Stimulated activated CD8-positive, alpha-beta memory T cell treated with anti-CD3 and anti-CD28 coated beads, Interleukin-4, amount 100 ng/mL, for 24 hours (primary cell): ENCODE data around the gene GNG4.
"Not testable (repeated sequence)": the region's sequence is repeated elsewhere in the genome, so short reads cannot be mapped to it uniquely, and the experiment has no call there.

Source experiments
- DNase-seq: peaks from one replicate; pipeline ENCODE4 v3.0.0-alpha.2; 2020; ENCODE audit warnings: low read depth

The GNG4 gene

DNA sequence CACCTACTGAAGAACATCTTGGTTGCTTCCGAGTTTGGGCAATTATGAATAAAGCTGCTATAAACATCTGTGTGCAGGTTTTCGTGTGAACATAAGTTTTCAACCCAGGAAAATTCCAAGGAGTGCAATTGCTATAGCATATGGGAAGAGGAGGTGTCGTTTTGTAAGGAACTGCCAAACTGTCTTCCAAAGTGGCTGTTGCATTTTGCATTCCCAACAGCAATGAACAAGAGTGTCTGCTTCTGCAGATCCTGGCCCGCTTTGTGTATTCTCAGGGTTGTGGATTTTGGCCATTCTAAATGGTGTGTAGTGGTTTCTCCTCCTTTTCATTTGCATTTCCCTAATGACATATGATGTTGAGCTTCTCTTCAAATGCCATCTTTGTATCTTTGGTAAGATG is 23.8 kb downstream of the GNG4 start:
- DNase-seq, result no peak

GRCh38 chr1:235625340-235625739 is 24.2 kb downstream of the GNG4 start:
- DNase-seq, result no peak

DNA sequence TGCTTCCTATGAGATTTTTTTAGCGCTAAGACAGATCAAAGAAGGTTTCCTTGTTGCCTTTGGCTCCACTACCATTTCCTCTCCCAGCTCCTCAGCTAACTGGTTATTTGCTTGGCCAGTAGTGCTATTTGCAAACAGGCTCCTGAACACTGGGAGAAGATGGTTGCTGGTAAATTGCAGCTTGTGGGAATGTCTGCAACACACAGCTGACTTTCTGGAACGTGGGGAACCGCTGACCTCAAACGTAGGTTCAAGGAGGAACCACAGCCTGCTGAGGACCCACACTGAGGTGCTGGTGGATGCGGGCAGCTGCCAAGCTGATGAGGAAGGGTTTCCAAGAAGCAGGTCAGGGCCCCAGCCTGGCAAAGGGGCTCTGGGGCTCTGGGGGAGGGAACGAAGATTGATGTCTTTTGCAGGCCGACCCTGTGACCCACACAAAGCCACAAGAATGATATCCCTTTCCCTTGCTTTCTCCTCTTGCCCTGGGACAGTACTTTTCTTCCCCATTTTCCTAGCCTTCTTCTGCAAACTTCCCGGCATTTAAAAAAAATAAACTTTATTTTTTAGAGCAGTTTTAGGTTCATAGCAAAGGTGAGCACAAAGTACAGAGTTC is 24.8 kb downstream of the GNG4 start:
- no peak for DNase-seq

DNA sequence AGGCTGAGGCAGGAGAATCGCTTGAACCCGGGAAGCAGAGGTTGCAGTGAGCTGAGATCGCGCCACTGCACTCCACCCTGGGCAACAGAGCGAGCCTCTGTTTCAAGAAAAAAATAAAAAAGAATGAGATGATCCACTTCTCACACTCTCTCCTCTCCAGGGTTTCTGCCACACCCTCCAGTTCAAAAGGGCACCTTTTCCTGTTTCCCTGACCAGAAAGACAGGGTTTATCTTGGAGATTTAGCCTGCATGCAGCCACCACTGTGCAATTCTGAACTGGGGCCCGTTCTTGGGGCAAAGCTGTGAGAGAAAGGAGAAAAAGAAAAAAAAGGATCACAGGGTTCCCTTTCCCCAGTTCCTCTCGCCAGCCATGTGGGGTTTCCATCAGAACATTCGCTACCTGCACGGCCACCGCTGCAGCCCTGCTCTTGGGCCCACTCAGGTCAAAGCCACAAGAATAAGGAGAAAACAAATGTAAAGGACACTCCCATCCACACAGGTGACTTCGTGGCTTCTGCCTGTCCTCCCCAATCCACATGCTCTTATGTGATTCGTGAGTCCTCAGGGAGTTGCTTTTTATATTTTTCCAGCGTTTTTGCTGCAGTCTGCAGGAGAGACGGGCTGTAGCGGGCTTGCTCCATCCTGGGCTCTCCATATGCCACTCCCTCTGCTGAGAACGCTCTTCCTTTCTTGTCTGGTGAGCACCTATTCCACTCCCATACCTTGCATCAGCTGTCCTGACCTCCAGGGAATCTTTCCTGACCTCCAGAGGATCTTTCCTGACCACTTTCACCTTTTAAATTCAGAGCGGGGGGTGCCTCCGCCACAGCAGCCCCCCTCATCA is 26.4 kb downstream of the GNG4 start:
- DNase-seq, result no peak

DNA sequence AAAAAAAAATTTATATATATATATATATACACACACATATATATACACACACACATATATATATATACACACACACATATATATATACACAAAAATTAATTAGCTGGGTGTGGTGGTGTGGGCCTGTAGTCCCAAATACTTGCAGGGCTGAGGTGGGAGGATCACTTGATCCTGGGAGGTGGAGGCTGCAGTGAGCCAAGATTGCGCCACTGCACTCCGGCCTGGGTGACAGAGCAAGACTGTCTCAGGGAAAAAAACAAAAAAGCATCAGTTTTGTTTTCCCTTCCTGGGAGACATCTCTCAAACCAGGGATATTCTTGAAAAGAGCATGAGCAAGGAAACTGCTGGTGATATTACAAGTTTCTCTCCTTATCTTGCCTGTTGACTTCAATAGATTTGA is 30.4 kb downstream of the GNG4 start:
- DNase-seq, result not testable (repeated sequence)

DNA sequence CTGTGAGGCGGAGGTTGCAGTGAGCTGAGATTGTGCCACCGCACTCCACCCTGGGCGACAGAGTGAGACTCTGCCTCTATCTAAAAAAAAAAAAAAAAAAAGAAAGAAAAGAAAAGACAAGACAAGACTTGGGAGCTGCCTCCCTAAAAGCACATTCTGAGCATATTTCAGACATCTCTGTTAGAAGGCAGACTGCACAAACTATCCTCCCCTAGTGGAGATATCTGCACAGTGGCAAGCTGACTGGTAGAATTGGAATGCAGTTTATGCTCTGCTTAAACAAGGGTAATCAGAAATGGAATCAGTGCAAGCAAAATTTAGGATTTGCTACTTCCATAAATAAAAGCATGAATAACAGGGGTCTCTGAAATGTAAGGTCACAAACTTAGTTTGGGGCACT is 31.8 kb downstream of the GNG4 start:
- DNase-seq, result no peak

- no peak for DNase-seq
Observed at GRCh38 chr1:235617140-235617539, 32.4 kb downstream of the GNG4 start.

DNA sequence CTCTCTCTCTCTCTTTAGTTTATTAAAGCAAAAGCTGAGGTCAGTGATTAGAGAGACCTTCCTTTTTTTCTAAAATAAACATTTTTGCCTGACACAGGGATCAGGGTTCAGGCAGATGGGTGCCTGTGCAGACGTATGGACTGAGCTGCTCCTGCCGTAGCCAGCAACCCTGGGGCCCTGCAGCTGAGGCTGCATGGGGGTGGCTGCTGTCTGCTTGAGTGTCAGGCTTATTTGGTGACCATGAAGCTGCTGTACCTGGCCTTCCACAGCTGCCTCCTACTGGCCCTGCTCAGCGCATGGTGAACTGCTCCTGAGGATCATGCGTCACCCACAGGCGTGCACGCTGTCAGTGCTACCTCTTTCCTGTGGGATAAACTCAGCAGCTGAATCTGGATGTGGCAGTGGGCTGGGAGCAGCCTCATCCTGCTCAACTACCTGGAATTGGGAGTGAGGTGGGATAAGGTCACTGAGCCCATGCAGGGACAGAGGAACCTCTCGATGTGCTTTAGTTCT is 35.1 kb downstream of the GNG4 start:
- DNase-seq, result no peak

GRCh38 chr1:235613602-235614001 is 36.0 kb downstream of the GNG4 start:
- no peak for DNase-seq

DNA sequence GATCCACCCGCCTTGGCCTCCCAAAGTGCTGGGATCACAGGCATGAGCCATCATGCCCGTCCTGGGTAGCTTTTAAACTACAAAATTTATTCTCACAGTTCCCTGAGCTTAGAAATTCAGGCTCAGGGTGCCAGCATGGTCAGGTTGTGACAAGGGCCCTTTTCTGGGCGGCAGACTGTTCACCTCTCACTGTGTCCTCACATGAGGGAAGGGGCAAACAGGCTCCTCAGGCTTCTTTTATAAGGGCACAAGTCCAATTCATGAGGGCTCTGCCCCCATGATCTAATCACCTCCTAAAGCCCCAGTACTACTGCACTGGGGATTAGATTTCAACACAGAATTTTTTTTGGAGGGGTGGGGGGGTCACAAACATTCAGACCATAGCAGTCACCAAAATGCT is 36.8 kb downstream of the GNG4 start:
- DNase-seq, result no peak

DNA sequence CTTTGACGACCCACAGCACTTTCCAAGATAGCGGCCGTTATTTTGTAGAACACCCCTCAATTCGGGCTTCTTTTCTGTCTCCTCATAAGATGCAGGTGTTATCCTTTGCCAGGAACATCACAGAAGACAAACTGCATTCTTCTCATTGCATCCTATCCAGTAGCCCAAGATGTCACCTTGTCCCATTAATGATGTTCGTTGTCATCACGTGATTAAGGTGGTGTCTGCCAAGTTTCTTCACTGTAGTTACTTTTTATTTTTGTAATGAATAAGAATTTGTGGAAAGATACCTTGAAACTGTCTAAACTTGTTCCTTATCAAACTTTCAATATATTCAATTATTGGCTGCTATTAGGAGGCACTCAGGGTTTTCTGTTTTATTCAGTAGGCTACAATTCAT is 39.4 kb downstream of the GNG4 start:
- no peak for DNase-seq

- no peak for DNase-seq
Observed at GRCh38 chr1:235608278-235608677, 41.3 kb downstream of the GNG4 start.

DNA sequence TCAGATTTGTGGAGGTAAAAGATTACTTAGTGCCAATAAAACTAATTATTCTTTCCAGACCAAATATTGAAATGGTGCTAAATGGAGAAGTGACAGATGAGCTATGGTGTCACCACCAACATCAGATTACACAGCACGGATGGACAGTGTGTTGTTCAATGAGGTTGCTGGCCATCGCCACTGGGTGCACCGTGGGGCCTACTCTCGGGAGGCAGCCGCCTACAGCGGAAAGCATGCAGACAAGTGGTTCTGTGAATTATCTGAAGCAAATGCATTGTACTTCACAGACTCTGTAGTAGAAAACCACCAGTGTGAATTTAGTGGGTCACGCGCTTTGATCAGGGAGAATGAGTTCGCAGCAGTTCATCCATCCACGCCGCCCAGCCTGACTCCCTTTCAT is 42.3 kb downstream of the GNG4 start:
- no peak for DNase-seq

DNA sequence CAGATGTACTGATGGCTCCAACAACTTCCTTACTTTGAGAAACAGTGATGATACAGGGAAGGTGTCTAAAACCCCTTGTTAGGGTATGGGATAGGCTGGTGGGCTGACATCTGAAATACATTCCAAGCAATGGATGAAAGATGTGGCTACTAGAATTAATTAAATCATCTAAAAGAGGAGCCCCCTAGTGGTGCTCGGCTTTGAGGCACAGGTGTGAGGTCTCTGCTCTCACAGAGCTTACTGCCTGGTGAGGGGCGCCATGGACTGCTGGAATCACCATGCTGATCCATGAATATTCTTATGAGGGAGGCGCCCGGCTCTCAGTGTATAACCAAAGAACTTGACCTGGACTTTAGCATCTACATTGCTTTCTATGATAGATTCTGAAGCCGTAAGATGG is 48.5 kb downstream of the GNG4 start:
- DNase-seq, result no peak

- no peak for DNase-seq
Observed at GRCh38 chr1:235599536-235599935, 50.0 kb downstream of the GNG4 start.

- no peak for DNase-seq
Observed at GRCh38 chr1:235597867-235598553, 51.6 kb downstream of the GNG4 start.

DNA sequence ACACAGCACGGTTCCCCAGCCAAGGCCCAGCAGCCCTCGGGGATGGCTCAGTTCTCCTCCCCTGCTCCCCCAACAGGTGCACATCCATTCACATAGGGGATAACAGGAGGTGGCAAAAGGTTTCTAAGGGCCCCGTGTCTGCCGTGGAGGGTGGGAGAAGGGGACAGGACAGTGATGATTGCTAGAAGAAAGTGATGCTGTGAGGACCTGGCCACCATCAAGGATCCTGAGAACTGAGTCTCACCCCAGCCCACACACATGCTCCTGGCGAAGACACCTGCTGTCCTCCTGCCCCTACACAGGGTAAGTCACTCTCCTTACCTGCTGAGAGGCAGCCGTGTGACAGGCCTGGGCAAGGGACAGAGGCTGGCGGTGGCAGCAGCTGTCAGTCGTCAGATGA is 54.5 kb downstream of the GNG4 start:
- DNase-seq, result no peak

- not testable (repeated sequence) for DNase-seq
Observed at GRCh38 chr1:235594281-235594895, 55.2 kb downstream of the GNG4 start.

DNA sequence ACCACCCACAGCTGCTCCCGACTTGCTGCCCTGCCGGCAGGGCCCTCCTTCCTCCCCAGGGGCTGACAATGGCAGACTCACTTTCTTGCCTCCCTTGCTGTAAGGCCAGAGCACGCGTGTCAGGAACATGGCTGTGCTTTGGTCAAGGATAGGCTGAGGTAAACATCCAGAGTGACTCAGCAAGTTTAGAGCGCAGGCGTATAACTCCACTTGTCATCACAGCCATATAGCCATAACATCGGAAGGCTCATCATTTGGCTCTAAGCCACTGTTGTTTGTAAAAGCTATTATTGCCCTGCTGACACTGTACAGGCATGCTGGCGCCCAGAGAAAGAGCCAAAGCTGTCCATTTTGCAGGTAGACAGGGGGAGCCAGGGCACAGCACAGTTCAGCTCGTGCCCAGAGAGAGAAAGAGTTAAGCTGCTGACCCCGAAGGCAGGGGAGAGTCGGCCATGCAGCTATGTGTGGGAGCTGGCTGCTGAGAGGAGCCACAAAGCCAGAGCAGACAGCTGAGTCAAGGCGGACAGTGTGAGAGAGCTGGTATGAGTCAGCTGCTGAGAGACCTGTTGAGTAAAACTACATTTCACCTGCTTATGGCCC is 60.6 kb downstream of the GNG4 start:
- no peak for DNase-seq

GRCh38 chr1:235588156-235588555 is 61.4 kb downstream of the GNG4 start:
- no peak for DNase-seq

DNA sequence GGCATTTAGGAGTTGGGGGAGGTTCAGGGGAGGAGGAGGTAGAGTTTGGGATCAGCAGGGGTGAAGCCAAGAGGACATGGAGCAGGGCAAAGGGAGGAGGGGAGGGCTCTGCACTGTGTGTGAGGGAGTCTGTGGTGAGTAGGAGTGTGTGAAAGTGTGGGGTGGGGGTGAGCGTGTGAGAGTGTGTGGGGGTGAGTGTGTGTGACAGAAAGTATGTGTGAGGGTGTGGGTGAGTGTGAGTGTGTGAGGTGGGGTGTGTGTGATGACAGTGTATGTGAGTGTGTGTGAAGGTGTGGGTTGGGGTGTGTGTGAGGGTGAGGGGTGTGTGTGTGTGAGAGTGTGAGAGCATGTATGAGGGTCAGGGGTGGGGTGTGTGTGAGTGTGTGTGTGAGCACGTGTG is 62.6 kb downstream of the GNG4 start:
- DNase-seq, result no peak

DNA sequence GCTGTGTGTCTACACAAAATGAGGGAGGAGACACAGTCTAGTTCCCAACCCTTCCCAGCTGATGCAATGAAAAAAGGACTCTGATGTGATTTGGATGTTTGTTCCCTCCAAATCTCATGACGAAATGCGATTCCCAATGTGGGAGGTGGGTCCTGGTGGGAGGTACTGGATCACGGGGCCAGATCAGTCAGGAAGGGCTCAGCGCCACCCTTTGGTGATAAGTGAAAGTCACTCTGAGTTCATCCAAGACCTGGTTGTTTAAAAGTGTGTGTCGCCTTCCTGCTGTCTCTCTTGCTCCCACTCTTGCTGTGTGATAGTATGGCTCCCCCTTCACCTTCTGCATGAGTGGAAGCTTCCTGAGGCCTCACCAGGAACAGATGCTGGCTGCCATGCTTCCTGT is 63.2 kb downstream of the GNG4 start:
- DNase-seq, result no peak
